SK-N-SH (cell line): ENCODE measurements around the gene RBM15B.

ENCODE experiments used
- CHD2 ChIP-seq: fragments of 150-350 bp; IDR thresholded peaks from 2 replicates; pipeline ENCODE4 v1.6.1; 2018; ENCODE audit warnings: low read length; ENCODE audit not compliant: partially characterized antibody
- CTCF ChIP-seq: fragments of 200-600 bp; sonication (generic); IDR thresholded peaks from 2 replicates; pipeline ENCODE4 v1.6.1; 2017; ENCODE audit warnings: antibody characterized with exemption, mild to moderate bottlenecking, moderate library complexity

DNA sequence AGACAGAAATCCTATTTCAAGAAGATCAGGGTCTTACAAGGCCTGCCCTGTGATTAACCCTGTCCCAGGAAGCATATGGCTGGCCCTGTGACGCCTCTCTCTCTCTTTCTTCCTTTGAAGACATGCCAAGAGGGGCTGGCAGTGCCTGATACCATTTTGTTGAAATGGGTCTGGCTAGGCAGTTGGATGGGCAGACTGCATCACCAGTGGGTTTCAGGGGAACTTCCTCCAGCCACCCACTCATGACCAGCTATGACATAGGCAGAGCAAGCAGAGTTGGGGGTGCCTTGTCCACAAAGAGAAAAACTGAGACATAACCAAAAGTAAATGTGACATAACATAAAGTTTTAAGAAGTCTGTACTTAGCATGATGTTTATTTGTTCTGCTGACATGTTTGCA is 37.4 kb upstream of the RBM15B start:
- TF ChIP-seq CTCF (no peak), CHD2 (no peak)
